Cardiac muscle cell (in vitro differentiated cells and primary cell): ENCODE measurements around the gene MGAT4D. TPM values are rescaled to one million over a fixed set of nuclear protein-coding genes. Genes with fewer than 3 reads are reported as not detected.

Source experiments
- DNase-seq, 2 donors: peaks; one replicate each; pipeline versions ENCODE4 v3.0.0 to v3.0.0-alpha.2; 2010 to 2017; ENCODE audit warnings: low read depth in 1 of 2, low spot score in 1 of 2
- H3K27ac ChIP-seq: fragments of 200-600 bp; sonication (generic); 2 replicates; pipeline ENCODE4 v1.5.1; 2016
- H3K27me3 ChIP-seq: fragments of 200-600 bp; sonication (generic); 2 replicates; pipeline ENCODE4 v1.6.0; 2016; ENCODE audit warnings: control low read depth
- H3K36me3 ChIP-seq: fragments of 200-600 bp; sonication (generic); 2 replicates; pipeline ENCODE4 v1.5.1; 2016; ENCODE audit warnings: control low read depth
- H3K4me1 ChIP-seq: fragments of 200-600 bp; sonication (generic); 2 replicates; pipeline ENCODE4 v1.8.1; 2017; ENCODE audit warnings: low read depth, mild to moderate bottlenecking, mixed run types
- H3K4me3 ChIP-seq: fragments of 200-600 bp; sonication (generic); 2 replicates; pipeline ENCODE4 v1.5.1; 2016; ENCODE audit warnings: mild to moderate bottlenecking
- H3K9me3 ChIP-seq: fragments of 200-600 bp; sonication (generic); 2 replicates; pipeline ENCODE4 v1.5.1; 2017; ENCODE audit warnings: low read depth, mild to moderate bottlenecking, control low read depth
- polyA plus RNA-seq: library from polyadenylated mRNA; unstranded; fragments of >200 nt; fragmentation: Nextera tagmentation; extraction: Ambion mirVana; gene quantifications from 2 replicates; pipeline ENCODE4 v1.2.1, GENCODE V29; 2016
- total RNA-seq: library from RNA; depleted of rRNA; stranded (reverse); fragments of >200 nt; gene quantifications from 2 replicates; pipeline ENCODE4 v1.2.3, GENCODE V29; 2016
- TF ChIP-seq, protein P1 (sequence below): IDR thresholded peaks from 2 replicates; pipeline ENCODE4 v1.5.1; 2012; ENCODE audit warnings: low read depth, mild to moderate bottlenecking, low read length

The MGAT4D gene
- total and polyA plus RNA-seq, 2 experiments from 2014 or later = not detected

DNA sequence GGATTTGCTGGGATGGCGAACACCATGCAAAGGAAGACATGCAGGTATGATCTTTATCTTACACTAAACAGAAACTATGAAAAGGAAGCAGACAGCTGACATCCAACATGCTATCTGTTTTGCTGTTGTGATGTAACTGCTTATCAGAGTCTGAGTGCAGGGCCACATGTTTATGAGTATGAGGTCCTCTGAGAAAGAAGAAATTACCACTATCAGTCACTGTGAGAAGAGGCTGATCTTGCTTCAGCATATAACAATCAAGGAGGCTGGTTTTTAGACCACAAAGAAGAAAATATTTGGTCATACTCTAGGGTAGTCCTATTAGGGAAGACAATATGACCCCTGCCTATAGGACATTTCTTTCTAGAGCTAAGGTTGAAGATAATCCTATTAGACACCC is 89.1 kb downstream of the MGAT4D start:
- Histone ChIP-seq H3K9me3 (no peaks in the 10 kb centered on the region), H3K4me3 (no peak overlapping the region), H3K4me1 (peaks cover 5% of the 10 kb centered on the region), H3K27ac (no peak overlapping the region), H3K36me3 (no peaks in the 10 kb centered on the region), H3K27me3 (no peaks in the 10 kb centered on the region)
- DNase-seq = no peak
- TF ChIP-seq, protein P1, sequence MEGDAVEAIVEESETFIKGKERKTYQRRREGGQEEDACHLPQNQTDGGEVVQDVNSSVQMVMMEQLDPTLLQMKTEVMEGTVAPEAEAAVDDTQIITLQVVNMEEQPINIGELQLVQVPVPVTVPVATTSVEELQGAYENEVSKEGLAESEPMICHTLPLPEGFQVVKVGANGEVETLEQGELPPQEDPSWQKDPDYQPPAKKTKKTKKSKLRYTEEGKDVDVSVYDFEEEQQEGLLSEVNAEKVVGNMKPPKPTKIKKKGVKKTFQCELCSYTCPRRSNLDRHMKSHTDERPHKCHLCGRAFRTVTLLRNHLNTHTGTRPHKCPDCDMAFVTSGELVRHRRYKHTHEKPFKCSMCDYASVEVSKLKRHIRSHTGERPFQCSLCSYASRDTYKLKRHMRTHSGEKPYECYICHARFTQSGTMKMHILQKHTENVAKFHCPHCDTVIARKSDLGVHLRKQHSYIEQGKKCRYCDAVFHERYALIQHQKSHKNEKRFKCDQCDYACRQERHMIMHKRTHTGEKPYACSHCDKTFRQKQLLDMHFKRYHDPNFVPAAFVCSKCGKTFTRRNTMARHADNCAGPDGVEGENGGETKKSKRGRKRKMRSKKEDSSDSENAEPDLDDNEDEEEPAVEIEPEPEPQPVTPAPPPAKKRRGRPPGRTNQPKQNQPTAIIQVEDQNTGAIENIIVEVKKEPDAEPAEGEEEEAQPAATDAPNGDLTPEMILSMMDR = no peak

DNA sequence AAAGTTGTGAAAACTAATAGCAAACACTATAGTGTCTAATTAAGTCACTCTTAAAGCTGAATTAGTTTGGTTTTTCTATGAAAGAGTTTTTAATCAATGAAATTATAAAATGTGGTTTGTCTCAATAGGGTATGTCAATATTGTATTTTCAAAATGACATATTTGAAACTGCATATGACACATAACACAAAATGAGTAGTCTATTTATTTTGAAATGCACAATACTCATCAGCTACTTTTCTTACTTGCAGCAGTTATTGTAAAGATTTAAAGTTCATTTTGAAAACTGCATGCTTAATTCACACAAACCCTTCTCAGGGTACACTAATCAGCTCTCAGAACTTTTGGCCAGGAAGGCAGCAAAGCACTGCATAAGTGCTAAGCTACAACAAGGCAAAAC is 91.8 kb downstream of the MGAT4D start:
- no peak for DNase-seq
- no peaks in the 10 kb centered on the region for H3K9me3 ChIP-seq
- no peaks in the 10 kb centered on the region for H3K36me3 ChIP-seq
- H3K4me1 ChIP-seq = peaks cover 5% of the 10 kb centered on the region
- H3K27ac ChIP-seq = no peak overlapping the region
- no peak overlapping the region for H3K4me3 ChIP-seq
- TF ChIP-seq, protein P1 = no peak
- no peaks in the 10 kb centered on the region for H3K27me3 ChIP-seq

GRCh38 chr4:140400111-140400510 is 98.0 kb downstream of the MGAT4D start:
- Histone ChIP-seq H3K4me3 (no peak overlapping the region), H3K27ac (no peak overlapping the region), H3K27me3 (no peaks in the 10 kb centered on the region), H3K36me3 (peaks cover 5% of the 10 kb centered on the region), H3K4me1 (no peaks in the 10 kb centered on the region), H3K9me3 (no peaks in the 10 kb centered on the region)
- TF ChIP-seq, protein P1 = no peak
- no peak for DNase-seq

DNA sequence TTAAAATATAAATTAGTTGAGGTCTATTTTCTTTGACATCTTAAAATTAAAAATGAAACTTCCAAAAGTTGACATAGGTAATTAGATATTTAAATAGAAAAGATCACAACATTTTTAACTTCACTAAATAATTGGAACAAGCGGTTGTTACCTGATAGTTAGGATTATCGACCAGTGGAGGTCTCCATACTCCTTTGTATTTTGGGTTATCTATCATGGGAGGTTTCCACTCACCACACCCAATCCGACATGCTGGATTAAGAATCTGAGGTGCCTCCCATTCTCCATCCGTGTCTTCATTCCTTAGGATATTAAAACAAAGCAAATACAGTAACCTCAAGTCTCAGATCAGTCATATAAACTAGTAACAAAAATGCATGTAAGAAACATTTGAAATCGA is 102.4 kb downstream of the MGAT4D start:
- no peak for DNase-seq
- no peak overlapping the region for H3K27ac ChIP-seq
- TF ChIP-seq, protein P1 = no peak
- no peaks in the 10 kb centered on the region for H3K27me3 ChIP-seq
- H3K4me3 ChIP-seq = no peak overlapping the region
- H3K9me3 ChIP-seq = no peaks in the 10 kb centered on the region
- H3K4me1 ChIP-seq = no peaks in the 10 kb centered on the region
- peaks cover 13% of the 10 kb centered on the region for H3K36me3 ChIP-seq

Other genes with a start within 250 kb of the MGAT4D start
- 37.0 and 45.1 TPM in 2 replicates for gene SCOC, start 124.6 kb downstream of the MGAT4D start, total RNA-seq
- 134 and 141 TPM in 2 replicates for gene SCOC, start 124.6 kb downstream of the MGAT4D start, polyA plus RNA-seq
- 9.1 and 15.1 TPM in 2 replicates for gene CLGN, start 70.6 kb downstream of the MGAT4D start, total RNA-seq
- 18.0 and 34.4 TPM in 2 replicates for gene CLGN, start 70.6 kb downstream of the MGAT4D start, polyA plus RNA-seq
- gene ELMOD2, start 25.9 kb upstream of the MGAT4D start, total RNA-seq = 47.5 and 66.5 TPM in 2 replicates
- gene ELMOD2, start 25.9 kb upstream of the MGAT4D start, polyA plus RNA-seq = 26.1 and 41.4 TPM in 2 replicates
- 0.21 TPM in 1 of 2 replicates, not detected in the other for gene UCP1, start 70.7 kb upstream of the MGAT4D start, total RNA-seq
- gene UCP1, start 70.7 kb upstream of the MGAT4D start, polyA plus RNA-seq = 0.11 and 0.12 TPM in 2 replicates